ENCODE data around the gene DAPK3.

The DAPK3 gene

GRCh38 chr19:3984908-3985642 is 14.2 kb upstream of the DAPK3 start, which contains the start of gene EEF2:
EEF2 (minus strand) TSS chr19:3985463; CDS start chr19:3985380, 83 bp downstream.
- POLR2A ChIA-PET, result interaction anchor here (0.5 to 4.2 kb wide), 32 partner anchors 8 to 223 kb away, joined by 3 to 39 read pairs (median 4); partner anchors contain the start of genes DAPK3, MRPL54, NMRK2 and PIAS4
- peak; percentile 93 for DNase-seq (ENCODE audit: extremely low spot score)
- CTCF ChIA-PET, result interaction anchor here (0.6 to 1.5 kb wide), 6 partner anchors 13 to 217 kb away, joined by 3 to 5 read pairs (median 3); no protein-coding TSS in a partner anchor
- TF ChIP-seq TARDBP (IDR thresholded peaks at IDR 0.05), result no peak
- TF ChIP-seq ZNF384 (IDR thresholded peaks at IDR 0.05), result no peak
- TF ChIP-seq NFRKB (IDR thresholded peaks at IDR 0.05), result peak; percentile 74
- peak; percentile 92 for TF ChIP-seq ELF4 (IDR thresholded peaks at IDR 0.05)
- no peak; the same call in 1 of the 2 replicates for TF ChIP-seq FOXM1 (IDR thresholded peaks at IDR 0.05; ENCODE audit: borderline replicate concordance)
- TF ChIP-seq L3MBTL2 (conservative IDR thresholded peaks at IDR 0.05), result no peak
- TF ChIP-seq PKNOX1 (IDR thresholded peaks at IDR 0.05), result no peak
- no peak for TF ChIP-seq ARNT (IDR thresholded peaks at IDR 0.05)
- no peak for TF ChIP-seq HDGF (IDR thresholded peaks at IDR 0.05; ENCODE audit: borderline replicate concordance)
- no peak for TF ChIP-seq SUZ12 (IDR thresholded peaks at IDR 0.05)

- POLR2A ChIA-PET, result interaction anchor here (0.5 to 4.2 kb wide), 8 partner anchors 9 to 157 kb away, joined by 4 to 39 read pairs (median 9); partner anchors contain the start of genes DAPK3, NMRK2 and PIAS4
- no peak for TF ChIP-seq FOXA1 (IDR thresholded peaks at IDR 0.05)
- DNase-seq (ENCODE audit: extremely low spot score), result no peak
- CTCF ChIA-PET, result no interaction called here
These were observed 13.6 kb upstream of the DAPK3 start for GRCh38 chr19:3984584-3984907.

GRCh38 chr19:3983936-3984583 is 13.2 kb upstream of the DAPK3 start:
- DNase-seq (ENCODE audit: extremely low spot score), result no peak
- ChIA-PET CTCF (no interaction called here), POLR2A (interaction anchor here (2.4 to 4.2 kb wide), 3 partner anchors 9 to 15 kb away, joined by 24 to 39 read pairs (median 35); partner anchors contain the start of gene DAPK3)
- TF ChIP-seq HDGF (IDR thresholded peaks at IDR 0.05; ENCODE audit: borderline replicate concordance) (no peak), FOXM1 (IDR thresholded peaks at IDR 0.05; ENCODE audit: borderline replicate concordance) (no peak), SP1 (IDR thresholded peaks at IDR 0.05) (no peak), PKNOX1 (IDR thresholded peaks at IDR 0.05) (no peak), NFRKB (IDR thresholded peaks at IDR 0.05) (no peak), FOXA1 (IDR thresholded peaks at IDR 0.05) (no peak), TARDBP (IDR thresholded peaks at IDR 0.05) (no peak), ZNF384 (IDR thresholded peaks at IDR 0.05) (no peak), L3MBTL2 (conservative IDR thresholded peaks at IDR 0.05) (no peak), BHLHE40 (IDR thresholded peaks at IDR 0.05; ENCODE audit: borderline replicate concordance) (no peak), LEF1 (IDR thresholded peaks at IDR 0.05; ENCODE audit: borderline replicate concordance) (no peak), ELF4 (IDR thresholded peaks at IDR 0.05) (no peak), CTBP1 (IDR thresholded peaks at IDR 0.05; ENCODE audit: borderline replicate concordance) (no peak), SUZ12 (IDR thresholded peaks at IDR 0.05) (no peak), ARNT (IDR thresholded peaks at IDR 0.05) (no peak), FOXK2 (IDR thresholded peaks at IDR 0.05) (no peak)

- DNase-seq (ENCODE audit: extremely low spot score), result no peak
- ChIA-PET POLR2A (interaction anchor here (2.4 to 4.2 kb wide), 3 partner anchors 8 to 15 kb away, joined by 24 to 39 read pairs (median 35); partner anchors contain the start of gene DAPK3), CTCF (no interaction called here)
- TF ChIP-seq PKNOX1 (IDR thresholded peaks at IDR 0.05), result no peak
- TF ChIP-seq FOXM1 (IDR thresholded peaks at IDR 0.05; ENCODE audit: borderline replicate concordance), result no peak
- no peak for TF ChIP-seq NFRKB (IDR thresholded peaks at IDR 0.05)
- no peak for TF ChIP-seq HDGF (IDR thresholded peaks at IDR 0.05; ENCODE audit: borderline replicate concordance)
- TF ChIP-seq SUZ12 (IDR thresholded peaks at IDR 0.05), result no peak
- TF ChIP-seq L3MBTL2 (conservative IDR thresholded peaks at IDR 0.05), result no peak
These were observed 12.6 kb upstream of the DAPK3 start for GRCh38 chr19:3983542-3983914.

GRCh38 chr19:3982701-3983541 is 12.0 kb upstream of the DAPK3 start:
- no peak for DNase-seq (ENCODE audit: extremely low spot score)
- no peak for TF ChIP-seq TARDBP (IDR thresholded peaks at IDR 0.05)
- TF ChIP-seq HDGF (IDR thresholded peaks at IDR 0.05; ENCODE audit: borderline replicate concordance), result no peak
- no peak for TF ChIP-seq CTBP1 (IDR thresholded peaks at IDR 0.05; ENCODE audit: borderline replicate concordance)
- TF ChIP-seq FOXK2 (IDR thresholded peaks at IDR 0.05), result no peak
- TF ChIP-seq ZNF384 (IDR thresholded peaks at IDR 0.05), result no peak
- CTCF ChIA-PET, result no interaction called here
- POLR2A ChIA-PET, result interaction anchor here (0.5 to 4.2 kb wide), 4 partner anchors 11 to 83 kb away, joined by 5 to 39 read pairs (median 22); partner anchors contain the start of gene DAPK3
